HL-60 (cell line): ENCODE measurements around the gene HS3ST3A1.

Experiments
- POLR2AphosphoS5 ChIP-seq: IDR thresholded peaks from 2 replicates; pipeline ENCODE4 v1.6.1; 2012; ENCODE audit warnings: low read depth
- SPI1 ChIP-seq: IDR thresholded peaks from 2 replicates; pipeline ENCODE4 v1.6.1; 2012; ENCODE audit warnings: low read depth, mild to moderate bottlenecking, borderline replicate concordance
- TF ChIP-seq, protein P1 (sequence below): IDR thresholded peaks from one replicate; pipeline ENCODE4 v1.5.1; 2011; ENCODE audit warnings: low read length, control low read depth, inconsistent platforms; ENCODE audit not compliant: insufficient read depth
- TF ChIP-seq, protein P2 (sequence below): IDR thresholded peaks from 2 replicates; pipeline ENCODE4 v1.6.1; 2012; ENCODE audit warnings: low read depth; ENCODE audit not compliant: insufficient replicate concordance

DNA sequence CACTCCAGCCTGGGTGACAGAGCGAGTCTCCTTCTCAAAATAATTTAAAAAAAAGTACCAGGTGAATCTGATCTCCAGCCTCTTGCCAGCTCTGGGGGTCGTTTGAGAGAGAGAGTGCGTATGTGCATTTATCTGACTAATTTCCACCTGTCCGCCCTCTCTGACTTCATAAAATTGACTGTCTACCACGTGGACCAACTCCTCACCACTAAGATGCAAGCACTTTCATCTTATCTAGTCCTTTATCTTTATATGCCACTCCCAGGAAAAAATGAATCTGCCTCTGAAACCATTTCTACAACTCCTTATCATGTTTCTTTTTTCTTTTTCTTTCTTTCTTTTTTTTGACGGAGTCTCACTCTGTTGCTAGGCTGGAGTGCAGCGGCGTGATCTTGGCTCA lies 55.8 kb downstream of the HS3ST3A1 start:
- TF ChIP-seq, protein P1, sequence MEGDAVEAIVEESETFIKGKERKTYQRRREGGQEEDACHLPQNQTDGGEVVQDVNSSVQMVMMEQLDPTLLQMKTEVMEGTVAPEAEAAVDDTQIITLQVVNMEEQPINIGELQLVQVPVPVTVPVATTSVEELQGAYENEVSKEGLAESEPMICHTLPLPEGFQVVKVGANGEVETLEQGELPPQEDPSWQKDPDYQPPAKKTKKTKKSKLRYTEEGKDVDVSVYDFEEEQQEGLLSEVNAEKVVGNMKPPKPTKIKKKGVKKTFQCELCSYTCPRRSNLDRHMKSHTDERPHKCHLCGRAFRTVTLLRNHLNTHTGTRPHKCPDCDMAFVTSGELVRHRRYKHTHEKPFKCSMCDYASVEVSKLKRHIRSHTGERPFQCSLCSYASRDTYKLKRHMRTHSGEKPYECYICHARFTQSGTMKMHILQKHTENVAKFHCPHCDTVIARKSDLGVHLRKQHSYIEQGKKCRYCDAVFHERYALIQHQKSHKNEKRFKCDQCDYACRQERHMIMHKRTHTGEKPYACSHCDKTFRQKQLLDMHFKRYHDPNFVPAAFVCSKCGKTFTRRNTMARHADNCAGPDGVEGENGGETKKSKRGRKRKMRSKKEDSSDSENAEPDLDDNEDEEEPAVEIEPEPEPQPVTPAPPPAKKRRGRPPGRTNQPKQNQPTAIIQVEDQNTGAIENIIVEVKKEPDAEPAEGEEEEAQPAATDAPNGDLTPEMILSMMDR: no peak
- TF ChIP-seq SPI1 (no peak), POLR2AphosphoS5 (no peak)
- TF ChIP-seq, protein P2, sequence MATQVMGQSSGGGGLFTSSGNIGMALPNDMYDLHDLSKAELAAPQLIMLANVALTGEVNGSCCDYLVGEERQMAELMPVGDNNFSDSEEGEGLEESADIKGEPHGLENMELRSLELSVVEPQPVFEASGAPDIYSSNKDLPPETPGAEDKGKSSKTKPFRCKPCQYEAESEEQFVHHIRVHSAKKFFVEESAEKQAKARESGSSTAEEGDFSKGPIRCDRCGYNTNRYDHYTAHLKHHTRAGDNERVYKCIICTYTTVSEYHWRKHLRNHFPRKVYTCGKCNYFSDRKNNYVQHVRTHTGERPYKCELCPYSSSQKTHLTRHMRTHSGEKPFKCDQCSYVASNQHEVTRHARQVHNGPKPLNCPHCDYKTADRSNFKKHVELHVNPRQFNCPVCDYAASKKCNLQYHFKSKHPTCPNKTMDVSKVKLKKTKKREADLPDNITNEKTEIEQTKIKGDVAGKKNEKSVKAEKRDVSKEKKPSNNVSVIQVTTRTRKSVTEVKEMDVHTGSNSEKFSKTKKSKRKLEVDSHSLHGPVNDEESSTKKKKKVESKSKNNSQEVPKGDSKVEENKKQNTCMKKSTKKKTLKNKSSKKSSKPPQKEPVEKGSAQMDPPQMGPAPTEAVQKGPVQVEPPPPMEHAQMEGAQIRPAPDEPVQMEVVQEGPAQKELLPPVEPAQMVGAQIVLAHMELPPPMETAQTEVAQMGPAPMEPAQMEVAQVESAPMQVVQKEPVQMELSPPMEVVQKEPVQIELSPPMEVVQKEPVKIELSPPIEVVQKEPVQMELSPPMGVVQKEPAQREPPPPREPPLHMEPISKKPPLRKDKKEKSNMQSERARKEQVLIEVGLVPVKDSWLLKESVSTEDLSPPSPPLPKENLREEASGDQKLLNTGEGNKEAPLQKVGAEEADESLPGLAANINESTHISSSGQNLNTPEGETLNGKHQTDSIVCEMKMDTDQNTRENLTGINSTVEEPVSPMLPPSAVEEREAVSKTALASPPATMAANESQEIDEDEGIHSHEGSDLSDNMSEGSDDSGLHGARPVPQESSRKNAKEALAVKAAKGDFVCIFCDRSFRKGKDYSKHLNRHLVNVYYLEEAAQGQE: no peak
